GM12878 (cell line): ENCODE measurements around the gene GGTLC2. TPM values are rescaled to one million over a fixed set of nuclear protein-coding genes. Genes with fewer than 3 reads are reported as not detected.

Experiments used
- ATAC-seq: fragments of 200-7000 bp; cut with Tn5 transposase; 3 replicates; pipeline ENCODE4 v1.9.1; 2020; ENCODE audit warnings: mild to moderate bottlenecking, moderate library complexity
- BruUV-seq: library from RNA; stranded (reverse); fragments of 400-500 nt; replicated peaks from 2 replicates; lab custom pipeline; 2021; lab: Mats Ljungman, UMichigan
- CTCF ChIA-PET: fragments of 300-600 bp; sonication (Branson Sonifier 250); formaldehyde crosslinking; extraction: SDS; loops from one replicate; lab custom pipeline; 2021; ENCODE audit warnings: inconsistent platforms; lab: Yijun Ruan, JAX
- POLR2A ChIA-PET: fragments of 350-600 bp; formaldehyde crosslinking; extraction: SDS; loops from one replicate; lab custom pipeline; 2021; ENCODE audit warnings: inconsistent platforms; lab: Charles Lee
- RAD21 ChIA-PET: fragments of 300-600 bp; sonication (Branson Sonifier 250); formaldehyde crosslinking; loops from one replicate; lab custom pipeline; 2023; ENCODE audit warnings: antibody characterized with exemption; ENCODE audit not compliant: unreplicated experiment; lab: Charles Lee
- SMC1A ChIA-PET: fragments of 300-600 bp; sonication (Branson Sonifier 250); formaldehyde crosslinking; loops from one replicate; lab custom pipeline; 2023; ENCODE audit not compliant: unreplicated experiment, uncharacterized antibody; lab: Charles Lee
- DNase-seq: peaks from one replicate; pipeline ENCODE4 v3.0.0-alpha.2; 2011; ENCODE audit warnings: low read depth, low spot score
- FAIRE-seq: peaks from 3 replicates; lab custom pipeline; 2011; peaks lifted over from hg19 to GRCh38; lab: Jason Lieb, UNC
- H2AFZ ChIP-seq: 2 replicates; pipeline ENCODE4 v1.6.0; 2011; ENCODE audit warnings: low read depth, low read length, control low read depth; ENCODE audit not compliant: control insufficient read depth
- H3K27ac ChIP-seq: 2 replicates; pipeline ENCODE4 v1.5.1; 2011; ENCODE audit warnings: control low read depth; ENCODE audit not compliant: control insufficient read depth, insufficient read depth
- H3K27me3 ChIP-seq, 2 experiments: replicated peaks in 1 of 2; 2 replicates each; pipeline versions ENCODE4 v1.6.0 to v1.6.1; 2011; ENCODE audit warnings: low read length in 1 of 2; ENCODE audit not compliant: control insufficient read depth in 2 of 2, insufficient read depth in 2 of 2
- H3K36me3 ChIP-seq, 2 experiments: 2 replicates each; pipeline ENCODE4 v1.5.1; 2011; ENCODE audit warnings: low read length in 1 of 2; ENCODE audit not compliant: control insufficient read depth in 2 of 2, insufficient read depth in 2 of 2
- H3K4me1 ChIP-seq: 2 replicates; pipeline ENCODE4 v1.6.1; 2011; ENCODE audit warnings: mild to moderate bottlenecking, low read length, moderate library complexity, mixed read lengths; ENCODE audit not compliant: control insufficient read depth, insufficient read depth
- H3K4me2 ChIP-seq: 2 replicates; pipeline ENCODE4 v1.6.0; 2011; ENCODE audit warnings: control low read depth; ENCODE audit not compliant: control insufficient read depth, insufficient read depth
- H3K4me3 ChIP-seq: fragments of 200-600 bp; sonication (generic); 2 replicates; pipeline ENCODE4 v1.5.1; 2016
- H3K79me2 ChIP-seq: 2 replicates; pipeline ENCODE4 v1.6.0; 2011; ENCODE audit warnings: low read length; ENCODE audit not compliant: control insufficient read depth, insufficient read depth
- H3K9ac ChIP-seq: 2 replicates; pipeline ENCODE4 v1.8.0; 2011; ENCODE audit warnings: low read length, control low read depth, mixed read lengths; ENCODE audit not compliant: control insufficient read depth, insufficient read depth
- H3K9me3 ChIP-seq: replicated peaks from 3 replicates; pipeline ENCODE4 v1.5.1; 2011; ENCODE audit warnings: mild to moderate bottlenecking, low read length; ENCODE audit not compliant: control insufficient read depth, insufficient read depth
- H4K20me1 ChIP-seq: 2 replicates; pipeline ENCODE4 v1.6.0; 2011; ENCODE audit not compliant: control insufficient read depth, insufficient read depth
- CBFB ChIP-seq: IDR thresholded peaks from 2 replicates; pipeline ENCODE4 v1.6.1; 2016; ENCODE audit warnings: antibody characterized with exemption, low read depth
- ETV6 ChIP-seq, 2 experiments: fragments of 450-650 bp in 1 of 2; IDR thresholded peaks in 1 of 2; conservative IDR thresholded peaks in 1 of 2; 2 replicates each; pipeline ENCODE4 v1.6.1; 2014; ENCODE audit warnings: antibody characterized with exemption in 1 of 2, borderline replicate concordance in 1 of 2, low read depth in 1 of 2, mild to moderate bottlenecking in 1 of 2, moderate library complexity in 1 of 2
- MEF2B ChIP-seq: fragments of 450-650 bp; IDR thresholded peaks from 2 replicates; pipeline ENCODE4 v1.6.1; 2018; ENCODE audit warnings: mild to moderate bottlenecking, moderate library complexity; ENCODE audit not compliant: partially characterized antibody, poor library complexity, severe bottlenecking
- POLR2AphosphoS2 ChIP-seq: IDR thresholded peaks from 2 replicates; pipeline ENCODE4 v1.6.1; 2011; ENCODE audit warnings: low read depth, mild to moderate bottlenecking, low read length, improper control_type of control experiment, moderate library complexity
- POU2F2 ChIP-seq: IDR thresholded peaks from 3 replicates; pipeline ENCODE4 v1.6.1; 2011; ENCODE audit warnings: low read depth, mild to moderate bottlenecking, low read length, borderline replicate concordance
- RUNX3 ChIP-seq: IDR thresholded peaks from 2 replicates; pipeline ENCODE4 v1.6.1; 2012; ENCODE audit warnings: low read length, inconsistent platforms
- SMARCA5 ChIP-seq: fragments of 450-650 bp; IDR thresholded peaks from 2 replicates; pipeline ENCODE4 v1.6.1; 2017; ENCODE audit warnings: mild to moderate bottlenecking
- ZNF24 ChIP-seq: fragments of 450-650 bp; IDR thresholded peaks from 2 replicates; pipeline ENCODE4 v1.6.1; 2017; ENCODE audit warnings: antibody characterized with exemption, mild to moderate bottlenecking
- WGBS: methylation state at CpG from one replicate; pipeline ENCODE4 v1.1.6; 2016; ENCODE audit warnings: low lambda C conversion rate; ENCODE audit not compliant: insufficient replicate concordance, insufficient coverage; ENCODE audit errors: missing lambda C conversion rate; 5-methylcytosine and 5-hydroxymethylcytosine counted together
- in situ Hi-C: fragments of 300-500 bp; cut with MboI; formaldehyde crosslinking; loops from 9 replicates; pipeline ENCODE4 v1.14.3; 2018; ENCODE audit warnings: mixed read lengths
- intact Hi-C: fragments of 100-400 bp; cut with micrococcal nuclease; formaldehyde crosslinking; loops from one replicate; pipeline ENCODE4 v1.14.2; 2022; ENCODE audit not compliant: unreplicated experiment
- polyA plus RNA-seq, 11 experiments: library from polyadenylated mRNA; depleted of rRNA in 4 of 11; unstranded in 6 of 11; stranded (reverse) in 5 of 11; fragments of >200 nt; fragmentation: Nextera tagmentation in 4 of 11; fragmentation: Illumina TruSeq in 1 of 11; extraction: Ambion mirVana in 4 of 11; extraction: Trizol in 1 of 11; gene quantifications; 1 replicate in 1 of 11; 2 replicates in 10 of 11; pipeline versions ENCODE4 v1.2.1 to v1.2.3, GENCODE V29; 2011 to 2016; ENCODE audit warnings: inconsistent platforms in 2 of 11, missing spikeins in 2 of 11, low read depth in 1 of 11
- total RNA-seq, 4 experiments: library from RNA; depleted of rRNA in 3 of 4; stranded (reverse); fragments of >200 nt in 3 of 4; fragmentation: Illumina TruSeq in 1 of 4; extraction: Trizol in 1 of 4; gene quantifications; 2 replicates each; pipeline versions ENCODE4 v1.2.1 to v1.2.3, GENCODE V29; 2013 to 2021

Gene GGTLC2
- total and polyA plus RNA-seq, 10 of the 15 experiments (the other 5 are each of a cell fraction or from before 2014, with no cell fraction given), result not detected

DNA sequence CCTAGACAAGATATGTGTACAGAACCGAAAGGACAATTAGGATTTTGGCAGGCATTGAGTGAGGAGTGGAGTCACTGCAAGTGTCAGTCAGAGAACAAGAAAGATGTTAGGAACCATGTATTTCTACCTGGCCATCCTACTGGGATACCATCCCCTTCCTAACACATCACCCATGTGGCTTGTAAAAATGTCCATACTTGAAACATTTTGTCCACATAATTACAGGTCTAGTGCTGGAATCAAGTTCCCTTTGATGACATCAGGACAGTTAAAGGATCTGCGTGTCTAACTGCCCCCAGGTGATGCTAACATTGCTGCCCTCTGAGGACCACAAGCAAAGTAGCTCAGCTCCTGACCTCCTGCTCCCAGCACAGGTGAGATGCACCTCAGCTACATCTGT, 31.9 kb upstream of the GGTLC2 start:
- in situ Hi-C loops (no loop called here), intact Hi-C loops (no loop called here)
- H3K27ac ChIP-seq, result no peak overlapping the region
- H4K20me1 ChIP-seq, result no peaks in the 10 kb centered on the region
- no peak for TF ChIP-seq POLR2AphosphoS2
- no peak for TF ChIP-seq SMARCA5
- TF ChIP-seq ZNF24, result no peak
- TF ChIP-seq CBFB, result no peak
- no peak for TF ChIP-seq ETV6 (conservative IDR thresholded peaks at IDR 0.05 in 1 of 2, IDR thresholded peaks at IDR 0.05 in 1 of 2; ENCODE audit: borderline replicate concordance in 1 of 2, low read depth in 1 of 2)
- no peaks in the 10 kb centered on the region for H3K79me2 ChIP-seq
- SMC1A ChIA-PET, result no interaction called here
- no peak for ATAC-seq
- H3K9ac ChIP-seq, result no peak overlapping the region
- no peak overlapping the region for H3K4me3 ChIP-seq
- CTCF ChIA-PET, result no interaction called here
- no TSS peak for BruUV-seq
- RAD21 ChIA-PET, result no interaction called here
- H2AFZ ChIP-seq, result no peak overlapping the region
- WGBS, result 50% methylated on average over 2 of the region's 2 CpGs
- no peak overlapping the region for H3K4me2 ChIP-seq
- POLR2A ChIA-PET, result no interaction called here
- no peaks in the 10 kb centered on the region for H3K27me3 ChIP-seq
- no peak for DNase-seq
- no peak for FAIRE-seq
- H3K9me3 ChIP-seq, result no peaks in the 10 kb centered on the region
- peaks cover 20% of the 10 kb centered on the region for H3K4me1 ChIP-seq
- no peaks in the 10 kb centered on the region for H3K36me3 ChIP-seq

- no peak overlapping the region; the same call in 1 of the 2 replicates for H2AFZ ChIP-seq
- no peak for DNase-seq
- in situ Hi-C loops (no loop called here), intact Hi-C loops (no loop called here)
- no peaks in the 10 kb centered on the region for H3K79me2 ChIP-seq
- TF ChIP-seq RUNX3, result 0 out of 2 replicates have a peak, but pooled peaks have one; percentile 12
- no peak for TF ChIP-seq POU2F2
- TF ChIP-seq MEF2B, result peak; percentile 35
- BruUV-seq, result no TSS peak
- peak; percentile 39 for ATAC-seq
- H3K9me3 ChIP-seq, result no peaks in the 10 kb centered on the region
- FAIRE-seq, result no peak
- H3K4me1 ChIP-seq, result peaks cover 24% of the 10 kb centered on the region
- RAD21 ChIA-PET, result interaction anchor here (1.4 kb wide), 1 partner anchor 9 kb away, joined by 5 read pairs; no protein-coding TSS in a partner anchor
- H3K9ac ChIP-seq, result no peak overlapping the region
- H4K20me1 ChIP-seq, result no peaks in the 10 kb centered on the region
- no peak overlapping the region for H3K4me3 ChIP-seq
- 0% methylated on average over 3 of the region's 3 CpGs for WGBS
- no peaks in the 10 kb centered on the region for H3K36me3 ChIP-seq
- no peak overlapping the region for H3K4me2 ChIP-seq
- H3K27ac ChIP-seq, result no peak overlapping the region
- SMC1A ChIA-PET, result interaction anchor here (1.0 to 1.6 kb wide), 2 partner anchors 14 to 238 kb away, joined by 3 read pairs; no protein-coding TSS in a partner anchor
- POLR2A ChIA-PET, result interaction anchor here (1.6 kb wide), 1 partner anchor 9 kb away, joined by 3 read pairs; no protein-coding TSS in a partner anchor
- no peaks in the 10 kb centered on the region for H3K27me3 ChIP-seq
- CTCF ChIA-PET, result interaction anchor here (0.6 to 1.7 kb wide), 5 partner anchors 9 to 71 kb away, joined by 3 to 5 read pairs (median 3); no protein-coding TSS in a partner anchor
Observed at GRCh38 chr22:22614065-22614464, 30.3 kb upstream of the GGTLC2 start.
